Uterus (tissue), 2 donors: ENCODE results near the gene PNPLA6.

Experiments used
- CTCF ChIP-seq, 4 experiments: fragments of 200-600 bp in 2 of 4; fragments of 450-650 bp in 2 of 4; sonication (generic) in 2 of 4; IDR thresholded peaks; one replicate each; pipeline ENCODE4 v1.5.1; 2016 to 2019; ENCODE audit warnings: antibody characterized with exemption in 4 of 4, mild to moderate bottlenecking in 2 of 4, moderate library complexity in 1 of 4
- POLR2A ChIP-seq, 2 donors: fragments of 450-650 bp; IDR thresholded peaks; one replicate each; pipeline ENCODE4 v1.6.1; 2016; ENCODE audit warnings: antibody characterized with exemption in 2 of 2, mild to moderate bottlenecking in 1 of 2, moderate library complexity in 1 of 2

GRCh38 chr19:7515645-7516151, 19.8 kb upstream of the PNPLA6 start, which contains the start of gene ZNF358:
- no peak for TF ChIP-seq CTCF (IDR thresholded peaks at IDR 0.05)
- TF ChIP-seq POLR2A (IDR thresholded peaks at IDR 0.05), result no peak
